GDM1 (cell line): Measurements from ENCODE around the gene BSND.

Experiments
- DNase-seq: peaks from one replicate; lab custom pipeline; 2025; lab: John Stamatoyannopoulos, UW

BSND gene

DNA sequence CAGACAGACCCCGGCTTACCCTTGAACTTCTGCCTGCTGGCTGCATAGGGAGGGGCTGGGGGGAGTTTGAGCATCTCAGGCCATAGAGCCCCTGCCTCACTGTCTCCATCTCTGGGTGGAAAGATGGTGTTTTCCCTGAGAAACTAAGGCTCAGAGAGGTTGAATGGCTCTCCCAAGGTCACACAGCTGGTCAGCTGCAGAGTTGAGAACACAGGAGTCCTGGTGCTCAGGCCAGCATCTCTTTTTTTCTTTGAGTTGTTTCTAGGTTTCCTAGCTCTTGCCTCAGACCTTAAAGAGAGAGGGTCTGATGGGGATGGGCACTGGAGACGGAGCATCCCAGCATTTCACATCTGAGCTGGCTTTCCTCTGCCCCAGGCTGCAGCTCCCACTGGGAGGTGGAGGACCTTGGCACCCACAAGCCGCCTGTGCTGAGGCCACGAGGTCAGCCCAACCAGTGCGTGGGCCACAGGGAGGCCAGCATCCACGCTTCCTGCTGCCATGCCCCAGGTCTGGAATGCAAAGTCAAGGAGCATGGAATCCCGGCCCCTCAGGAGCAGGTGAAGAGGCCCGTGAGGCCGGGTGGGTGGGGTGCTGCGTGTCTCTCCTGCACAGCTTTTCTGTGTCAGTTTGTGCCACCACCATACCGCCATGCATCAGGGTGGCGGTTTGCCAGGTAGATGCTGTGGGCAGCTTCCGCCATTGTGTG lies 62.4 kb downstream of the BSND start:
- no peak for DNase-seq
